Measurements from ENCODE around the gene CD8B. TPM values are rescaled to one million over a fixed set of nuclear protein-coding genes. Genes with fewer than 3 reads are reported as not detected.

Gene CD8B
- total and polyA plus RNA-seq, 8 donors, result 0.68 to 14.0 (median 2.8) TPM; not detected in 2

GRCh38 chr2:86826951-86827350 is 34.7 kb downstream of the CD8B start:
- intact Hi-C loops (cut with DNase I; ENCODE audit: low total_unique reads), result no loop called here
- DNase-seq, result no peak
- Histone ChIP-seq H3K36me3 (no peaks in the 10 kb centered on the region), H3K4me3 (no peak overlapping the region), H3K4me1 (no peaks in the 10 kb centered on the region), H3K27me3 (peaks cover 0 to 14% (median 0%) of the 10 kb centered on the region in 3 donors), H3K9me3 (peaks cover 0 to 10% (median 1%) of the 10 kb centered on the region in 4 donors), H3K27ac (peak overlapping the region in 1 of 5 donors; percentile 24)
- TF ChIP-seq POLR2AphosphoS5 (IDR thresholded peaks at IDR 0.05) (no peak), POLR2A (IDR thresholded peaks at IDR 0.05) (no peak), CTCF (IDR thresholded peaks at IDR 0.05) (no peak), EP300 (IDR thresholded peaks at IDR 0.05) (no peak)
- 73 to 87% (median 85%) methylated on average over 4 of the region's 4 CpGs for WGBS, 5 donors

- Histone ChIP-seq H3K4me3 (peak overlapping the region in 1 of 4 donors; percentile 27), H3K27me3 (peaks cover 0 to 14% (median 0%) of the 10 kb centered on the region in 3 donors), H3K4me1 (no peaks in the 10 kb centered on the region), H3K27ac (peak overlapping the region in 3 of 5 donors; percentile 19 to 40 (median 20)), H3K9me3 (peaks cover 0 to 19% (median 5%) of the 10 kb centered on the region in 4 donors), H3K36me3 (no peaks in the 10 kb centered on the region)
- 72 to 80% (median 73%) methylated on average over 16 of the region's 16 CpGs for whole genome bisulfite sequencing, 5 donors
- intact Hi-C loops (cut with DNase I; ENCODE audit: low total_unique reads), result no loop called here
- peak in 1 of 2 donors; percentile 44 for DNase-seq
- TF ChIP-seq CTCF (IDR thresholded peaks at IDR 0.05) (no peak), EP300 (IDR thresholded peaks at IDR 0.05) (no peak), POLR2AphosphoS5 (IDR thresholded peaks at IDR 0.05) (peak in 1 of 3 donors; percentile 9)
Observed at GRCh38 chr2:86825693-86826381, 35.8 kb downstream of the CD8B start.

GRCh38 chr2:86825036-86825692 is 36.5 kb downstream of the CD8B start:
- TF ChIP-seq CTCF (IDR thresholded peaks at IDR 0.05) (no peak), EP300 (IDR thresholded peaks at IDR 0.05) (no peak), POLR2AphosphoS5 (IDR thresholded peaks at IDR 0.05) (no peak), POLR2A (IDR thresholded peaks at IDR 0.05) (no peak)
- Histone ChIP-seq H3K4me1 (no peaks in the 10 kb centered on the region), H3K9me3 (peaks cover 0 to 19% (median 5%) of the 10 kb centered on the region in 4 donors), H3K27ac (peak overlapping the region in 4 of 5 donors; percentile 7 to 40 (median 20)), H3K4me3 (peak overlapping the region in 1 of 4 donors; percentile 27), H3K27me3 (peaks cover 0 to 14% (median 0%) of the 10 kb centered on the region in 3 donors), H3K36me3 (no peaks in the 10 kb centered on the region)
- intact Hi-C loops (cut with DNase I; ENCODE audit: low total_unique reads), result no loop called here
- DNase-seq, result no peak
- 83 to 92% (median 88%) methylated on average over 11 of the region's 11 CpGs for WGBS, 5 donors

- WGBS, 5 donors, result 55 to 93% (median 87%) methylated on average over 3 of the region's 3 CpGs
- Histone ChIP-seq H3K4me1 (no peaks in the 10 kb centered on the region), H3K36me3 (no peaks in the 10 kb centered on the region), H3K9me3 (peaks cover 0 to 19% (median 5%) of the 10 kb centered on the region in 4 donors), H3K27ac (no peak overlapping the region), H3K27me3 (peaks cover 0 to 14% (median 0%) of the 10 kb centered on the region in 3 donors), H3K4me3 (no peak overlapping the region)
- no peak for DNase-seq
- TF ChIP-seq POLR2AphosphoS5 (IDR thresholded peaks at IDR 0.05) (no peak), CTCF (IDR thresholded peaks at IDR 0.05) (no peak), POLR2A (IDR thresholded peaks at IDR 0.05) (no peak), EP300 (IDR thresholded peaks at IDR 0.05) (no peak)
- intact Hi-C loops (cut with DNase I; ENCODE audit: low total_unique reads), result no loop called here
Observed at GRCh38 chr2:86822668-86823345, 38.9 kb downstream of the CD8B start.

All from stomach (tissue), 9 donors.